Activated T-cell treated with anti-CD3 and anti-CD28 coated beads, Interleukin-2, amount 50 U/mL, for 24 hours (primary cell): ENCODE measurements around the gene GNAT3.

Source experiments
- DNase-seq: peaks from one replicate; pipeline ENCODE4 v3.0.0-alpha.2; 2020
- H3K27ac Mint-ChIP-seq: 2 replicates; pipeline ENCODE4 v1.8.0; 2020; ENCODE audit warnings: mild to moderate bottlenecking, mixed read lengths
- H3K27me3 Mint-ChIP-seq: 2 replicates; pipeline ENCODE4 v1.8.0; 2020; ENCODE audit warnings: mixed read lengths
- H3K36me3 Mint-ChIP-seq: 2 replicates; pipeline ENCODE4 v1.8.0; 2020; ENCODE audit warnings: low read depth, mixed read lengths
- H3K4me1 Mint-ChIP-seq: 2 replicates; pipeline ENCODE4 v1.8.0; 2020; ENCODE audit warnings: low read depth, mixed read lengths
- H3K4me3 Mint-ChIP-seq: 2 replicates; pipeline ENCODE4 v1.8.0; 2020; ENCODE audit warnings: mild to moderate bottlenecking, moderate library complexity, mixed read lengths
- H3K9me3 Mint-ChIP-seq: 2 replicates; pipeline ENCODE4 v1.8.0; 2020; ENCODE audit warnings: mixed read lengths

Gene GNAT3

DNA sequence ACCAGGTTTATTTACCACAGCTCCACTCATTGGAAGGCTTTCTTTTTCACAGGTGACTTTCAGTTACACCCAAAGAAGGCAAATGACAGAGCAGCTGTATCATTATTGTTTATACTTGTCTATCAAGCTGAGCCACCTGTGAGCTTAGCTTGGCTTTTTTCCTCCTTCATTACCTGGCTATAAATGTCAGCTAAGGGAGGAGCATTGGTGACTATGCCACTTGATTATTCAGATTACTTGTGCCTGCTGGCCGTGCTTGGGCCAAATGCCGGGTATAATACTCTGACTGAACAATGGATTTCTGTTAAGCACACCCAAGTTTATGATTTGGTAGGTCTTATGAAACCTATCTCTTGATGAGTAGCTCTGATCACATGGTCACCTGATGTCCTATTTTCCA, 9.9 kb upstream of the GNAT3 start:
- no peak overlapping the region for H3K4me3 Mint-ChIP-seq
- no peaks in the 10 kb centered on the region for H3K9me3 Mint-ChIP-seq
- no peaks in the 10 kb centered on the region for H3K27me3 Mint-ChIP-seq

DNA sequence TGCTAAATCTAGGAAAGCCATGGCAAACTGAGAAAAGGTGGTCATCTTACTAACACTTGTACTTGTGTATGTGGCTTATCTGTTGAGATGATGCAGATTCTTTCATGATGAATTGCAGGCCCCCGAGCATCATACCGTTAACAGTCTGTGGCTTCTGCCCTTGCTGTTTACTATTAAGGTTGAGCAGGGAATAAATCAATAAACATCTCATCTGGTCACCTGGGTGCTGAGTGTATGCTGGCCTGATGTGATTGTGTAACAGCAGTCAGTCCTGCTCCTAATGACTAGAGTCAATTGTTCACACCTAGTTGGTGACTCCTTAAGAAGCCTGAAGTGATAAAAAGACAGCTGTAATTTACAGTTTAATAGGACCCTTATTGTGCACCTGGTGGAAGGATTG, 8.3 kb upstream of the GNAT3 start:
- H3K27ac Mint-ChIP-seq = no peak overlapping the region
- H3K4me1 Mint-ChIP-seq = no peaks in the 10 kb centered on the region
- DNase-seq = no peak
- no peaks in the 10 kb centered on the region for H3K9me3 Mint-ChIP-seq
- H3K4me3 Mint-ChIP-seq = no peak overlapping the region
- H3K36me3 Mint-ChIP-seq = no peaks in the 10 kb centered on the region
- H3K27me3 Mint-ChIP-seq = no peaks in the 10 kb centered on the region

More for the DNA sequence above, 9.9 kb upstream of the GNAT3 start:
- no peak overlapping the region for H3K27ac Mint-ChIP-seq
- DNase-seq = no peak
- no peaks in the 10 kb centered on the region for H3K4me1 Mint-ChIP-seq
- no peaks in the 10 kb centered on the region for H3K36me3 Mint-ChIP-seq

DNA sequence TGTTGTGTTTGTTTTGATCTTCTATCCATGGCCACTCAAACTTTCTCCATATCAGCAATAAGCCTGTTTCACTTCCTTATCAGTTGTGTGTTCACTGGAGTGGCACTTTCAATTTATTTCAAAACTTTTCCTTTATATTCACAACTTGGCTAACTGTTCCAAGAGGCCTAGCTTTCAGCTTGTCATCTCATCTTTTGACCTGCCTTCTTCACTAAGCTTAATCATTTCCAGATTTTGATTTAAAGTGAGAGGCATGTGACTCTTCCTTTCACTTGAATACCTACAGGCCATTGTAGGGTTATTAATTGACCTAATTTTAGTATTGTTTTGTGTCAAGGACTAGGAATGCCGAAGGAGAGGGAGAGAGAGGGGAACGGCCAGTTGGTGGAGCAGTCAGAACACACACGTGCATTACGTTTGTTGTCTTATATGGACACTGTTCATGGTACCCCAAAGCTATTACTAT, 5.5 kb upstream of the GNAT3 start:
- no peak for DNase-seq
- no peaks in the 10 kb centered on the region for H3K27me3 Mint-ChIP-seq
- H3K4me3 Mint-ChIP-seq = no peak overlapping the region
- no peak overlapping the region for H3K27ac Mint-ChIP-seq
- H3K4me1 Mint-ChIP-seq = no peaks in the 10 kb centered on the region
- no peaks in the 10 kb centered on the region for H3K36me3 Mint-ChIP-seq
- no peaks in the 10 kb centered on the region for H3K9me3 Mint-ChIP-seq

DNA sequence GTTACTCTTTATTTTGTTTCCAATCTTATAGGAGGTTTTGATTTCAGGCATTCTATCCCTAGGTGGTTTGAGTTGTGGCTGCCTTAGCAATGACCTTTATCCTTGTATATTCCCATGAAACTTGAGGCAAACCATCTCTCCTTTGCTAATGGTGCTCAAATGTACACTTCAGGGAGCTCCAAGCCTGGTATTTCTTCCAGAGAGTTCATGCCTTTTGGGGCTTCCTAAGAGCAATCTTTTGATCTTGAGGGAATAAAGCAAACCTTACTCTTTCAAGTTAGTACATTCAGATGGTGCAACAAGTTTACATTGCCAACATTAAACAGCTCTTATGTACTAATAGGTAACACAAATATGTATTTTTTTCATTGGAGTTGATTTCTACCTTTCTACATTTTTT, 3.4 kb upstream of the GNAT3 start:
- no peak overlapping the region for H3K4me3 Mint-ChIP-seq
- no peaks in the 10 kb centered on the region for H3K27me3 Mint-ChIP-seq

DNA sequence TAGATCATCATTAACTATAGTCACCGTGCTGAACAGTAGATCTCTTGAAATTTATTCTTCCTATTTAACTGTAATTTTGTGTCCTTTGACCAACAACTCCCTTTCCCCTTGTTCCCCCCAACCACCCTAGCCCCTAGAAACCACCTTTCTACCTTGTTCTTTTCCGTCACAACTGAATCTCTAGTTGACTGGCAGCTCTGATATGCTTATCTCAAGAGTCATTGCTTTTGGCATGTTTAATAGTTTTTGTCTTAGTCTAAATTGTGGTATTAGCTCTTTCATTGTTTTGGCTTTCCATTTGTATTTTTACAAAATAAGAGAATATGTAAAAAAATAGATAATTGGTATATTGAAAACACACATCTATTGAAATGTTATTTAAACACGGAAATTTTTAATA, 1.8 kb downstream of the GNAT3 start:
- H3K27ac Mint-ChIP-seq = no peak overlapping the region
- H3K27me3 Mint-ChIP-seq = no peaks in the 10 kb centered on the region
- no peaks in the 10 kb centered on the region for H3K9me3 Mint-ChIP-seq
- H3K4me1 Mint-ChIP-seq = no peaks in the 10 kb centered on the region
- no peaks in the 10 kb centered on the region for H3K36me3 Mint-ChIP-seq
- H3K4me3 Mint-ChIP-seq = no peak overlapping the region
- no peak for DNase-seq

More for the DNA sequence above, 3.4 kb upstream of the GNAT3 start:
- no peaks in the 10 kb centered on the region for H3K4me1 Mint-ChIP-seq
- H3K9me3 Mint-ChIP-seq = no peaks in the 10 kb centered on the region
- no peak overlapping the region for H3K27ac Mint-ChIP-seq
- no peaks in the 10 kb centered on the region for H3K36me3 Mint-ChIP-seq
- DNase-seq = no peak

DNA sequence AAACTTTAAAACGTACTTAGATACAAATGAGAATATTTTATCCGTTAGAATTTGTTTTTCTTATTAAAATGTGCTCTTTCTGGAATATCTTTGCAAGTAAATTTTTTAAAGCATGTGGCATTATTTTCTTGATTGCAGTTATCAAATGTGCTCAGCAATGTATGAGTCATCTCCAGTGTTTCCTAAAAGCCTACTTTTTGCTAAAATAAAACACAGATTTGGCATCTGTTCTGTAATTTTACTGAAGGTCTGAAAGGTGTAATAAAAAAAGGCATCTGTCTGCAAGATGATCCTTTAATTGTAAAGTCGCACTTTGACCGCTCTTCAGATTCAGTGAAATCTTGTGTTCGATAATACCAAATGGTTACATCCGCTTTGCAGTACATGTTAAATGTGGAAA, 3.4 kb downstream of the GNAT3 start:
- Mint-ChIP-seq H3K27ac (no peak overlapping the region), H3K4me1 (no peaks in the 10 kb centered on the region), H3K4me3 (no peak overlapping the region), H3K9me3 (no peaks in the 10 kb centered on the region), H3K27me3 (no peaks in the 10 kb centered on the region), H3K36me3 (no peaks in the 10 kb centered on the region)
- DNase-seq = no peak

DNA sequence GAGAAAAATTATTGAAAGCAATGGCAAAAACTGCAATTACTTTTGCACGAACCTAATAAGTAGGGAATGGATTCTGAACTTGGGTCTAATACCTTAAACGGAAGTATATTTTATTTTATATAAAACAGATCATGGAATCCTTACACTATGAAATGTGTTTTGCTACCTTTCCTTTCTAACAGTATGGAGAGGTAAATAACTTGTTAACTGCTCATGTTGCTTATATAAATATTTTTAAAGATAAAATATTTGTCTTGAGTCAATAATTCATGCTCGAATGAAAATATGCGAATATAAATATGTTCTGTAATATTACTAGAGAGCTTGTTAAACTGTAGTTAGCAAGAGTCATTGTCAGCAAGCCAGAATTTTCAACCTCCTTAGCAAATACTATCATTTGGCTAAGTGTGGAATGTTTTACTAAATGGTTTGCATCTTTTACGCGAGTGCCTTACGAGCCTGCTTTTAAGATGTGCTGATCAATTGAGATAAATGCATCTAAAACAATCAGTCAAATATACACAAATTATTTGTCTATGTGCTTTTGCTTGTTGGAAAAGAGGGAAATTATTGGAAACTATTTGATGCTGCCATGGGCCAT, 5.9 kb downstream of the GNAT3 start:
- no peaks in the 10 kb centered on the region for H3K4me1 Mint-ChIP-seq
- H3K27ac Mint-ChIP-seq = no peak overlapping the region
- no peaks in the 10 kb centered on the region for H3K9me3 Mint-ChIP-seq
- DNase-seq = no peak
- no peaks in the 10 kb centered on the region for H3K27me3 Mint-ChIP-seq
- no peaks in the 10 kb centered on the region for H3K36me3 Mint-ChIP-seq
- no peak overlapping the region for H3K4me3 Mint-ChIP-seq

DNA sequence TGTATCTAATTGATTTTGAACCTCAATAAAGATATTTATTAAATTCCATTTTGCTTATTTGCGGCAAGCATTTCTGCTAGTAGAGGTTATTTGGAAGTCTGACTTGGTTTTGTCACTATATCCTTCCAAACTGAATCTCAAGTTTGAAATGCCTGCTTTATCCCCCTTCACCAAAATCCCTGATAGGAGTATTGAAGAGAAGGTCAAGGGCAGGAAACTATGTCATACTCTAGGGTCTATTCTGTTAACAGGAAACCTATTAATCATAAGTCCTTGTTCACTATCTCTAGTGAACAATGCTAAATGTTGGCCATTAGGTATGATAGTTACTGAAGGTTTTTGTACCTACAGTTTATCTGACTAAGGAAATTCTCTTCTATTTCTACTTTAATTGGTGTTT, 11.5 kb downstream of the GNAT3 start:
- H3K27ac Mint-ChIP-seq = no peak overlapping the region
- DNase-seq = no peak
- no peaks in the 10 kb centered on the region for H3K36me3 Mint-ChIP-seq
- H3K27me3 Mint-ChIP-seq = no peaks in the 10 kb centered on the region
- H3K4me3 Mint-ChIP-seq = no peak overlapping the region
- no peaks in the 10 kb centered on the region for H3K4me1 Mint-ChIP-seq
- H3K9me3 Mint-ChIP-seq = no peaks in the 10 kb centered on the region

DNA sequence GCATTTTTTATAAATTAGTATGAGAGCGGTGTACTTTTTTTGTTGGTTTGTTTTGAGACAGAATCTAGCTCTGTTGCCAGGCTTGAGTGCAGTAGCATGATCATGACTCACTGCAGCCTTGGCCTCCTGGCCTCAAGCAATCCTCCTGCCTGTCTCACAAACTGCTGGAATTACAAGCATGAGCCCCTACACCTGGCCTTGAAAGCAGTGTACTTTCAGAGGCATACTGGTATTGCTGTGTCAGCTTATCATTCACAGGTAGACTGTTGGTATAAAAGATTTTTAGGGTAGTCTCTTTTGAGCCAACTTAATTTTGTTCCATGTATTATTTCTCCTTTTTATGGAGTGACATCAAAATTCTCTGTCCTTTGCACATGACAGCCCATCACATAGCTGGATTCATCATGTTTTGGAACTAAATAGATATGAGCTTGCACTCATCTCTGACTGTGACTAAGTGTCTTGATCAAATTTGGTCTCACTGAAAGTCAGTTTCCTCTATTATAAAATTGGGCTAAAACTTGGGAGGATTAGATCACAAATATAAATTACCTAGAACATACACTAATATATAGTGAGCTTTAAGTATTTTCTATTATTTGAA, 12.4 kb downstream of the GNAT3 start:
- H3K4me3 Mint-ChIP-seq = no peak overlapping the region
- no peaks in the 10 kb centered on the region for H3K4me1 Mint-ChIP-seq
- no peaks in the 10 kb centered on the region for H3K36me3 Mint-ChIP-seq
- no peaks in the 10 kb centered on the region for H3K9me3 Mint-ChIP-seq
- no peak overlapping the region for H3K27ac Mint-ChIP-seq
- H3K27me3 Mint-ChIP-seq = no peaks in the 10 kb centered on the region
- DNase-seq = no peak

DNA sequence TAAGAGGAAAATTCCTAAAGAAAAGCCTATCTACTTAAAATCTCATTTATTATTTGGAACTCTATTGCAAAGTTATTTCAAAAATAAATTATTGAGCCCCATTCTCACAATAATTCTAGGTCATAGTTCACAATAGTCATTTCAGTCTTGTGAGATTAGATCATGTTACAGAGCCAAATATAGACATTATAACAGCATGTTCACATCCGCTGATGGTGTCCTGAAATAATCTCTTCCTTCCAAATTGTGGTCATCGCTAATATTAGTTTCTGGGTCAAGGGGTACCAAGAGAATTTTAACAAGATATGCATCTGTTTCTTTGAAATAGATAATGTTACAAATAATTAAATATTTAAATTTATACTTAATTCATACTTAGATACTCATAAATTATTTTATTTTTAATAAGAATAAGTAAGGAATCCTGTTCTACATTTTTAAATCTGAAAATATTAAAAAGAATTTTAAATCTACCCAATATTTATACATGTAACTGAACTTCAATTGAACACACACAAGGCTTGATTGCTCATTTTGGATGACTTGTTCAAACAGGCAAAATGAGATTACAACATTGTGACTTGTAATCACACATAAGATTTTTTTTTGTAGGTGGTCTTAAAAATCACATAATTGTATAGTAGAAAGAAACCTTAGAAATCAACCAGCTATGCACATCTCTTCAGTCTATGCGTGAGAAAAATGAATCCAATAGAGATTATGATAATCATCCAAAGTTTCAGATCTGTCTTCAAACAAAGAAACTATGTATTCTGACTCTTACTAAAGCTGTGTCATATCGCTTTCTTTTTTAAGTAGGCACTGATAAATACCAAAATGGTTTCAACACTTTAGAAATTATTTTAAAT, 13.1 kb downstream of the GNAT3 start:
- Mint-ChIP-seq H3K4me3 (no peak overlapping the region), H3K4me1 (no peaks in the 10 kb centered on the region), H3K9me3 (no peaks in the 10 kb centered on the region), H3K36me3 (no peaks in the 10 kb centered on the region), H3K27ac (no peak overlapping the region), H3K27me3 (no peaks in the 10 kb centered on the region)
- no peak for DNase-seq

DNA sequence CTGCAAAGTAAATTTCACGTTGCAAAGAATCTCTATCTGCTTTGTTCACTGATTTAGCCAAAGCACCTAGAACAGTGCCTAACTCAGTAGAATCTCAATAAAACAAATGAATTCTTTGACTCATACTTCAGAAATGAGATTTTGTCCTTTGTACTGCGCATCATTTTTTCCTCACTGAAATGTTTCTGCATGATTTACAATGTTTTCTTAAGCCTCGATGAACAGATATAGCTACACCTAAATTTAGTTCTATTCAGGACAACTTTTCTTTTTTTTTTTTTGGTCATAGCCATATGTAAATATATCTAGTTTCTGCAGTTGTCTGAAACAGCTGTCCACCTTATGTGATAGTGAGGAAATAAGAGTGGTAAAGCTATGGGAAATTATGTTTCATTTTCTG, 15.3 kb downstream of the GNAT3 start:
- Mint-ChIP-seq H3K4me3 (no peak overlapping the region), H3K4me1 (no peaks in the 10 kb centered on the region), H3K27me3 (no peaks in the 10 kb centered on the region), H3K36me3 (no peaks in the 10 kb centered on the region), H3K27ac (no peak overlapping the region), H3K9me3 (no peaks in the 10 kb centered on the region)
- DNase-seq = no peak

DNA sequence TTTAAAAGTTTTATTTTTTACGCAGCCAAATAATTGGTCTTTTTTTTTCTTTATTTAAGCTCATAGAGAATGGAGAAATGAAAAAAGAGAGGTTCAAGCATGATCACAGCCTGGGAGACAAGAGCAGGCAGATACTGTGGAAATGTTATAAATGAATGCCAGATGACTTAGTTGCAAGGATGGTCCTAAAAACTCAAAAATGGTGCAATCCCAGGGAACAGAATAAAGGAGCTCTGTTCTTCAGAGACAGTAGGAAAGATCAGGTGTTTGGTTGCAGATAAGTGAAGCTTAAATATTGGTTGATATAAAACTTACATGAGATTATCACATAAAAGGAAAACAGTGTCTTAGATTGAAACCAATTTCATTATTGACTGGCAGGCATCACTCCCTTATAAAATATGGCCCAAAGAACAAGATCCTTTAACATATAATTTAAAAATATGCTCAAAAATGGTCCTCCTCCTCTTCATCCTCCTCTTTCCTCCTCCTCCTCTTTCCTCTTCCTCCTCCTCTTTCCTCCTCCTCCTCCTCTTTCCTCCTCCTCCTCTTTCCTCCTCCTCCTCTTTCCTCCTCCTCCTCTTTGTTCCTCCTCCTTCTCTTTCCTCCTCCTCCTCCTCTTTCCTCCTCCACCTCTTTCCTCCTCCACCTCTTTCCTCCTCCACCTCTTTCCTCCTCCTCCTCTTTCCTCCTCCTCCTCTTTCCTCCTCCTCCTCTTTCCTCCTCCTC, 18.6 kb downstream of the GNAT3 start:
- no peaks in the 10 kb centered on the region for H3K27me3 Mint-ChIP-seq
- H3K27ac Mint-ChIP-seq = no peak overlapping the region
- H3K4me1 Mint-ChIP-seq = no peaks in the 10 kb centered on the region
- no peaks in the 10 kb centered on the region for H3K36me3 Mint-ChIP-seq
- H3K9me3 Mint-ChIP-seq = no peaks in the 10 kb centered on the region
- no peak for DNase-seq
- no peak overlapping the region for H3K4me3 Mint-ChIP-seq

DNA sequence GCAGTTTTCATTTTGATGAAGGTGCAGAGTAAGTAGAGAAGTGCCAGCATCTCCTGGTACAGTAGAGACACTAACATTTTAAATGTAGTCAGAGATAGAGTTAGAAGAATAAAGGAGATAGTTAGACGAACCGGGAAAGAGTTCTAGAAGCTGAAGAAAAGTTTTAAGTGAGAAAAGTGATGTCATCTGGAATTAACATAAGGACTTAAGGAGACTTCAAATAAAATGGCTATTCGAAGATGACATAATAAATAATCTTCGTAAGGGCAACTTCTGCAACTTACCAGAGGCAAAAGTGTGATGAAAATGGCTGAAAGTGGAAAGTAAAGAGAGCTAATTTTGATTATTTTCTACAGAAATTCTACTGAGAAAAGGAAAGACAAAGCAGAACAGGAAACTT, 20.4 kb downstream of the GNAT3 start:
- H3K27me3 Mint-ChIP-seq = no peaks in the 10 kb centered on the region
- H3K36me3 Mint-ChIP-seq = no peaks in the 10 kb centered on the region
- H3K4me3 Mint-ChIP-seq = no peak overlapping the region
- DNase-seq = no peak
- H3K27ac Mint-ChIP-seq = no peak overlapping the region
- no peaks in the 10 kb centered on the region for H3K4me1 Mint-ChIP-seq
- no peaks in the 10 kb centered on the region for H3K9me3 Mint-ChIP-seq

DNA sequence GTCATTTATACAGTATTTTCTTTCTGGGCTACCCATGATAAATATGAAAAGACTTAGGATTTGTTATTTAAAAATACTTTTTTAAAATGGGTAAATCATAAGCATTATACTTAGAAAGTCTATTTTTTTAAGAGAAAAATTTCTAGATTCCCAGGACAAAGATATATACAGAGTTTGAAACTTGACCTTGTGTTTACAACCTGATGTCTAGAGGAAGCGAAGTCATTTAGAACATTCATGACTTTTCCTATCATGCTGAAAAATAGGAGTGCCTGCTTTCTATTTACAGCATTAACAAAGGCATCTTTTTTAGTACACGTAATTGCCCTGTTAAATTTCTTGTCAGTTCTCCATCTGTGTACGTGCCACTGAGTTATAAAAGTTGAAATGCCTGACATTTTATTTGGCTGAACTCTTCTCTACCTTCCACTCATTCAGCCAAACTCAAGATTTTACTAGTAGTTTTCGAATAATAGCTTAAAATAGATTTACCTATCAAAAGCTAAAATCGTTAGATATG, 23.0 kb downstream of the GNAT3 start:
- DNase-seq = no peak
- Mint-ChIP-seq H3K4me1 (no peaks in the 10 kb centered on the region), H3K27ac (no peak overlapping the region), H3K4me3 (no peak overlapping the region), H3K36me3 (no peaks in the 10 kb centered on the region), H3K27me3 (no peaks in the 10 kb centered on the region), H3K9me3 (peaks cover 3% of the 10 kb centered on the region)
